GM19468 (cell line): ENCODE results near the gene COX6B1.

Source experiments
- ATAC-seq: cut with Tn5 transposase; IDR thresholded peaks from one replicate; pipeline ENCODE4 v1.9.1; 2021; ENCODE audit warnings: mild to moderate bottlenecking, moderate library complexity, moderate number of reproducible peaks; ENCODE audit not compliant: unreplicated experiment; ENCODE audit errors: extremely low read depth

COX6B1 gene

GRCh38 chr19:35704218-35704617 is 56.1 kb downstream of the COX6B1 start, which contains the start of gene ZBTB32:
TSS of gene ZBTB32 (plus strand) at chr19:35704558. CDS start at chr19:35714627, 10,069 bp downstream.
- ATAC-seq, result no peak
